Non-pigmented ciliary epithelial cell (primary cell): ENCODE results near the gene ZNF774.
"Not testable (repeated sequence)": the region's sequence is repeated elsewhere in the genome, so short reads cannot be mapped to it uniquely, and the experiment has no call there.

Experiments
- DNase-seq: peaks from one replicate; pipeline ENCODE4 v3.0.0-alpha.2; 2010; ENCODE audit warnings: low read depth

The ZNF774 gene

DNA sequence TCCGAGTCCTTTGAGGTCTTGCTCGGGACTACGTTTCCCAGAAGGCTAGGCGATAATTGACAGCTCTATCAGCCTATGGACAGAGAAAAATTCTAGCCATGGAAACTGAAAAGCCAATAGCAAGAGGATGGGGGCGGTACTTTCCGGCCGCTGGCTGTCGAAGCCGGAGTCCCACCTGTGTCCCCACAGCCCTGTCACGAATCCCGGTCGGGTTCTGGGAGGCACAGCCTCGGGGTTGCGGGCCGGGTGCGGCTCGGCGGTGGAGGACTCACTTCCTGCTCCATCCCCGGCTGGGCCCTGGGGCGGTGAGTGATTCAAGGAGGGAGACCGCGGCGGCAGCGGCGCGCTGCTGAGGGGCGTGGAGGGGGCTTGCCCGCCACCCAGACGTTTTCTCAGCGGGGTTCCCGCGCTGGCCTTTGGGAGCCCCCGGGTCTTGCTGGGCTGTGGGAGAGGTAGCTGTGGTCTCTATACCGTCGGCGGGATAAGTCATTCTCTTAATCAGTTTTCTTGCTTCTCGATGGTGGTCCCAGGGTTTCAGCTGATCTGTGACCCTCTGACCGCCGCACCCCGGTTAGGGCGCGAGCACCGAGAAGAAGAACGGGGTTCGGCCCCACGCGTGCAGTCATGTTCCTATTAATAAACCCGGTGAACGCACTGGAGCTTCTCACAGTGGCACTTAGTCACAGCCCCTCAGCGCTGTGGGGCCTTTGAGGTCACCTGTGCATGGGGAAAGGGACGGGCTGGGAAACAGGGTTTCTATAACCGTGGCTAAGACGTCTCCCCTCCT lies at the start of gene ZNF774:
Gene ZNF774, plus strand, starts transcription at position 178 of the 787 bp plus-strand sequence. CDS start 2,377 bp downstream, outside the sequence.
- DNase-seq = peak; percentile 76

DNA sequence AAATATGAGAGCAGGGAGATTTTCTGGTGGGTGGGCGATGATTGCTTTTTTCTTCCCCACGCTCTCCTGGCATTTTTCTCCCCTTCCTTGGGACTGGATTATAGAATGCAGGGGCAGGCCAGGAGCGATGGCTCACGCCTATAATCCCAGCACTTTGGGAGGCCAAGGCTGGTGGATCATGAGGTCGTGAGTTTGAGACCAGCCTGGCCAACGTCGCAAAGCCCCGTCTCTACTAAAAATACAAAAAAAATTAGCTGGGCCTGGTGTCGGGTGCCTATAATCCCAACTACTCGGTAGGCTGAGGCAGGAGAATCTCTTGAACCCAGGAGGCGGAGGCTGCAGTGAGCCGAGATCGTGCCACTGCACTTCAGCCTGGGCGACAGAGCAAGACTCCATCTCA lies 46.7 kb upstream of the ZNF774 start:
- DNase-seq = not testable (repeated sequence)

DNA sequence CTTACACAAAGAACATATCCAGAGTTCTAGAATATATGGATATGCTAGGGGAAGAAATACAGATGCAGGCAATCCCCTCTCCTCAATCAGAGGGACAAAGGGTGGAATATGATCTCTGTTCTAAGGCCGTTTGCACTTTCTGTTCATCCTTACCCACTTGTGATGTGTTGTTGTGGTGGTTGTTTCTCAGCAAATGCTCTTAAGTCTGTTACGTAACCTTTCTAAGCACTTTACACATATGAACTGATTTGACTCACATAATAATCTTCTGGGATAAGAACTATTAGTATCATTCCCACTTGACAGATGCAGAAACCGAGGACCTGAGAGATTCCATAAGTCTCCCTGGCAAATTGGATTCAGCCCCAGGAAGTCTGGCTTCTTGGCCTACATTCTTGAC lies 46.2 kb upstream of the ZNF774 start:
- DNase-seq = no peak

DNA sequence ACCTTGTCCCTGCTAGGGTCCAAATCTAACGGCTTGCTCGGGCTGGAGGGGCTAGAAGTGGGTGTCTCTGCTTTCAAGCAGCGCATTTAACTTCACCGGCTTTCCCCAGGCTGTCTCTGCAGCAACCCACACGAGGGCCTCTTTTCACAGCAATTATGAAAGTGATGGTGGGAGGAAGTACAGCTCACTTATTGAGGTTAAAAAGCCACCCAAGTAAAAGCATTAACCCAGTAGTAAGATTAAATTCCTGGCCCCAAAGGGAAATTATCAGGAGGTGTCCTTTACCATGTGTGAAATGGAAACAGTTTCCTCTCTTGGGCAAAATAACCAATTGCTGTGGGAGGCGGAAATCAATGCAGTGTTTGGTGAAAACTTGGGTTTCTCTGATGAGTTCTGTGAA lies 45.5 kb upstream of the ZNF774 start:
- DNase-seq = no peak

DNA sequence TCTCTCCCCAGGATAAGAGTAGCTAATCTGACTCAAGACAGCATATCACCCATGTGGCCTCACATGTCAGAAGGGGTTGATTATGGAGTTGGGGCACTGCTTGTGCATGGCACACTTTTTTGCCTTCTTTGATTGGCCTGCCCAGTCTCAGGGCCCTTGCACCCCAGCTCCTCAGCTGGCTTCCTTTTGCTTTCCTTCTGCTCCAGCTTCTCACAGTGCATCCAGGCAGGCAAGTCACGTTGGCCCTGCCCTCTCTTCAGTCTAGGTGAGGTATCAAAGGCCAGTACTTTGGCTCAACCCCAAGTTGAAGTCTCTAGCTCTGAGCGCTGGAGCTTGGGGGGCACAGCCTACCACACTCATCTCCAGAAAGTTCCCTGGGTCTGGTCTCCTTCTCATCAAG lies 44.4 kb upstream of the ZNF774 start:
- DNase-seq = no peak

DNA sequence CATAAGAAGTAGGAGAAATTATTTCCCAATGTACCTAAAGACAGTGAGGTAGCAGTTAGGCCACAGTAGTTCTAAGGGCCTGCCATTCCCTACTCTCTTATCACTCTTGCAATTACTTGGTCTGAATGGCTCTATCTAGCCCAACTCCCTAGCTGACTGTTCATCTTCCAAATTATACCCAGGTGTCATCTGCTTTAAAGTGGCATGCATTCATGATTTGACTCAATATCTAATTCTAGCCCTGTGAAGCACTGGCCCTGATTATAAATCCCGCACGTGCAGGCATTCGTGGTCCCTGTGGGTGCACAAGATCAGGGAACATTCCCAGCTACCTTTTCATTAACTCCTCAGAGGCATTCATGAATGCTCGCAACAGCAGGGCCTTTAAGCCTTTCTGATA lies 43.1 kb upstream of the ZNF774 start:
- DNase-seq = no peak

DNA sequence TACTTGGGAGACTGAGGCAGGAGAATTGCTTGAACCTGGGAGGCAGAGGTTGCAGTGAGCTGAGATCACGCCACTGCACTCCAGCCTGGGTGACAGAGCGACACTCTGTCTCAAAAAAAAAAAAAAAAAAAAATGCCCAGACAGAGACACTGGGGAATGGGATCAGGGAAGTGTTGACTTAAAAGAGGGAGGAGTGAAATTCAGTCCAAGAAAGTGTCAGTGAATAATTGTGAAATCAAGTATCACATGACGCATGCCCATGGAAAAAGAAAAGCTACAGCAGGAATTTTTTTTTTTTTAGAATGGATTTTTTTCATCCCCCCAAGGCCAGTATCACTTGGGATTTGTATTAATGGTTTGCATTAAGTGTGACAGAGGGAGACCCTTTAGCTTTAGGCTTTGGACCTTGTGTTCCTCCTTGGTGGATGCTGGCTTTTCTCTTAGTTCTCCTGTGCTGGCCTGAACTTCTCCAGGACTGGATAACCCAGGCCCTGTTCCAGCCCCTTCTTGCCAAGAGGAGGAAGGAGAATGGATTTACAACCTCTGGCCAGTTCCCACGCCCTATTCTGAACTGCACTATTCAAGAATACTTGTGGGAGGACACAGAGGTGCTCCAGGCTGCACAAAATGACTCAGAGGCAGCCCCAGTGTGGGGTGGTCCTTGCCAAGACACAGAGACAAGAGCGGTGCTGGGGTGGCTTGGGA lies 36.7 kb upstream of the ZNF774 start:
- no peak for DNase-seq

DNA sequence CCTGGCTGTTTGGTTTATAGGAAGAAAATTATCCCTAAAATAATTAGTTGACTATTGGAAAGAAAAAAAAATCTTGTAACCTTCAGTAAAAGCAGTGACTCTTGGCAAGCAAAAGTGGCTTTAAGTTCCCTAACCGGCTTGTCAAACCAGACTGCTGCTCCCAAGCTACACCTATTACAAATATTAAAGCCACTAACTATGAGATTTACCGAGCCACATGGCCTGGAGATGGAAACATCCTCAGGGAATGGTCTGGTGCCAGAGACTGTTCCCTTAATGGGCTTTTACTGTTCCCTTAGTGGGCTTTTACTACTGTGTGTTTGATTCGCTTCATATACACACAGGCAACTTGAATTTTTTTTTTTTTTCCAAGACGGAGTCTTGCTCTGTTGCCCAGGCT lies 35.9 kb upstream of the ZNF774 start:
- no peak for DNase-seq

DNA sequence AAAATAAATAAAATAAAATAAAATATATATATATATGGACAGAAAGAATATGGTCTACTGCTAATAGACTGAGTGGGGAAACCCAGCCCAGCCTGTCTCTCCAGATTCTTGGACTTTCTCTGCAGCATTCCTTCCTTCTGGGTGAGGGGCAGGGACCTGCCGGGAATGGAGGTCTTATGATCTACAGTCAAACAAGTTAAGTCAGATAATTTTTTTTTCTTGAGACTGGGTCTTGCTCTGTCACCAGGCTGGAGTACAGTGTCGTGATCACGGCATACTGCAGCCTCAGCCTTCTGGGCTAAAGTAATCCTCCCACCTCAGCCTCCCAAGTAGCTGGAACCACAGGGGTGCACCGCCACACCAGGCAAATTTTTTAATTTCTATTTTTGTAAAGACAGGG lies 33.5 kb upstream of the ZNF774 start:
- no peak for DNase-seq

DNA sequence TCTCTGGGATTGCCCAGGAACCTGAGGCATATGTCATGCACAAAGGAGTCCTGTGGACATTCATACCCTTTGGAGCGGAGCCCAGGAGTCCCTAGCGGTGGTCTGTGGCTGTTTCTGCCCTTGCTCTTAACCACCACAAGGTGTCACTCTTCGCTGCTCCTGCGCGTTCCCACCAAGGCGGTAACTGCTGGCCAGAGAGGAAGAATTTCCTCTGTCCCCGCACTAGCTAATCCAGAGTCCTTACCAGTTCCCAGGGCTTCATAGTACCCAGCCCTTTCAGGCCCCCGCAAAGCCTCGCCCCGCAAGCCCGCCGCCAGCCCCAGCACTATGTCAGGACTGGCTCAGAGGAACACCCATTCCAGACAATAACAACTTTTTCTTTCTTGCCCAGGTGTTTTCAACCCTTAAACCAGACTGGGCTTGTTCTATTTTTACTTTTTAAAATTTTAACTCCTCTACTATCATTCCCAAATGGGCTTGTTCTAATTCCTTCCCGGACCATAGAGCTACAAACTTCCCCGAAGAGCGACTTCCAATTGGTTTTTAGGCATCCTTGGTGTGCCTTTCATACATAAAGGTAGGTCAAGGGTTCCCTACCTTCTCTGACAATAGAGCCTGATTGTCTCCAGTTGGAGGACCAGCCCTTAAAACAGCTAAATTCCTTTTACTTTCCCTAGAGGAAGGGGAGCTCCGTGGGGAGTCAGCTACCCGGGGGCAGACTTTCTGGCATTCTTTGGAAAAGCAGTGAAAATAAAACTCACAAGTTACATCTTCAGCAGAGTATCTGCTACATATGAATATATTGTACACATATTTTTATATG lies 31.8 kb upstream of the ZNF774 start:
- peak; percentile 63 for DNase-seq

DNA sequence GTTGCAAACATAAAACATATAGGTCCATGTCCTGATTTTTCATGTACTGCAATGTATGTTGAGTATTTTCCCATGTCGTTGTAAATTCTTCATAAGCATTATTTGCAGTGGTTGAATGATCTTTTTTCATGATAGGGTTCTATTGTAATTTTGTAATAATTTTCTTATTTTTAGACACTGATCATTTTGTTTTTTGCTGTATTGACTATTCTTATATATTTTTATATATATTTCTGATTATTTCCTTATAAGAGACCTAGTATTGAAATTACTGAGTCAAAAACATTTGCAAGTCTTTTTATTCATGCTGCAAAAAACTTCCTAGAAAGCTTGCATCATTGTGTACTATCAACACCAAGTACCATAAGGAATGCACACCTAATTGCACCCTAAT lies 31.2 kb upstream of the ZNF774 start:
- no peak for DNase-seq

DNA sequence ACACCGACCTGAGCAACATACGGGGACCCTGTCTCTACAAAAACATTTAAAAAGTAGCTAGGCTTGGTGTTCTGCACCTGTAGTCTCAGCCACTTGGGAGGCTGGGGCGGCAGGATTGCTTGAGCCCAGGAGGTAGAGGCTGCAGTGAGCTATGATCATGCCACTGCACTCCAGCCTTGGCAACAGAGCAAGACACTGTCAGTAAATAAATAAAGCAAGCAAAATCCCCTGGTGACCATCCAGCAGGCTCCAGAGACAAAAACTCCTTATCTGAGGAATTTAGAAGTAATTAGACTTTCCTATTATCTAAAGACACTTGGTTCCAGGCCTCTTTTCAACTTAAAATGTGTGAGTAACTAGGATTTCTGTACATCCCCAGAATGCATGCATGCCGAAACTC lies 29.5 kb upstream of the ZNF774 start:
- DNase-seq = no peak

DNA sequence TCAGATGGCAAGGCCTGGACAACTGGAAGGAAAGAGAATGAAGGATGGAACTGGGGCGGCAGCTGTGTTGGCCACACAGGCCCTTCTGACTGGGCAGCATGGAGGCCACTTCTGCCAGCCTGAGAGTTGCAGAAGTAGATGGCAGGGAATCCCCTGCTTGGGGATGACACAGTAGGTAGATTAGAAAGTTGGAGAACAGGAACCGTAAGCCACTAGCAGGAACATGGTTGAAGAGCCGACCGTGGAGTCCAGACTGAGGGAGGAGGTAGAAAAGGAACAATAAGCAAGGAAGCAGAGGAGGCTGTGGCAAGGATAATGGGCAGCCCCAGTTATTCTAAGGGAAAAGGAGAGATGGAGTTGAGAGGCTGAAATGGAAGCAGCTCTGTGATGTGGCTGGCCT lies 26.4 kb upstream of the ZNF774 start:
- DNase-seq = no peak

DNA sequence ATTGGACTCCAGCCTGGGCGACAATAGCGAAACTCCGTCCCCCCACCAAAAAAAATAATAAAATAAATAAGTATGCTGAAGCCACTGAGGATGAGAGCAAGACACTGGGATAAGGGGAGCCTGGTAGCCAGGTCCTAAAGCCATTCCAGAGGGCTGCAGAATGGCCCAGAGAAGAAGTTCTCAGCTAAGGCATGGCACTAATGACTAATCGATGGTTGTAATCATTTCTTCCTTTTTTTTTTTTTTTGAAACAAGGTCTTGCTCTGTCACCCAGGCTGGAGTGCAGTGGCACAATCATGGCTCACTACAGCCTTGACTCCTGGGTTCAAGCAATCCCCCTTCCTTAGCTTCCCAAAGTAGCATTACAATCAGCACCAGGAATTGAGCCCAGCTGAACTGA lies 25.6 kb upstream of the ZNF774 start:
- DNase-seq = no peak

DNA sequence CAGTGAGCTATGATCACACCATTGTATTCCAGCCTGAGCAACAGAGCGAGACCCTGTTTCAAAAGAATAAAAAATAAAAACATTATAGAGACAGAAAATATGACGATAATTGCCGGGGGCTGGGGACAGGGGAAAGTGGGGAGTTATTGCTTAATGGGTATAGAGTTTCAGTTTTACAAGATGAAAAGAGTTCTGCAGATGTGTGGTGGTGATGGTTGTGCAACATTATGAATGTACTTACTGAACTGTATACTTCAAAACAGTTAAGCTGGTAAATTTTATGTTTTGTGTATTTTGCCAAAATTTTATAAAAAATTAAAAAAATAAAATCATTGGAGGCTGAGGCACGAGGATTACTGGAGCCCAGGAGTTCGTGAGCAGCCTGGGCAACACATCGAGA lies 24.8 kb upstream of the ZNF774 start:
- no peak for DNase-seq

DNA sequence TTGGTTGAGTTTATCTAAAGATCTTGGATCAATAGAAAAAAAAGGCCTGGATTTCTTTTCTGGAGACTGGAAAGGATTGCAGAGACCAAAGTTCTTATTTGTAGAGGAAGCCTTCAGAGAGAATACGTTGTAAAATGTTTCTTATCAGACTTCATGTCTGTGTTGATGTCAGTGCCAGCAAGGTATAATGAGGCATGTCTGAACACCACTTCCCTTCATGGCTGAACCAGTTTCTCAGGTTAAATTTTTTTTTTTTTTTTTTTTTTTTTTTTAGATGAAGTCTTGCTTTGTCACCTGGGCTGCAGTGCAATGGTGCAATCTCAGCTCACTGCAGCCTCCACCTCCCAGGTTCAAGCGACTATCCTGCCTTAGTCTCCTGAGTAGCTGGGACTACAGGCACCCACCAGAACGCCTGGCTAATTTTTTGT lies 17.8 kb upstream of the ZNF774 start:
- no peak for DNase-seq

DNA sequence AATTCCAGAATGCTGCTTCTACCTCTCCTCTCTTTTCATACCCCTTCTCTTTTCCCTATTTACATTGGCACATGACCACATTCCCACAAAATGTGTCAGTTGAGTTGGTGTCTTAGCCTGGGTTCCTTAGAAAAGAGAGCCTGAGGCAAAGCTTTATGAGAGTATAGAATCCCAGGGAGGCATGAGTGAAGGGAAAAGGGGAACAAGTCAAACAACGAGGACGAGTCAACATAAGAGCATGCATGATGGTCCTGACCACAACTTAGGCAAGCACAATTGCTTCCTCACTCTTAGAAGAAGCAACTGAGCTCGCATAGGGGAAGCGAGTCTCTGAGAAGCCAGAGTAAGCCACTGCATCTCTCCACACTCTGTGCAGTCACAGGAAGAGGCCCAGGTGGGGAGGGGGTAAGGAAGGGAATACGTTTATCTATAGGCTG lies 15.4 kb upstream of the ZNF774 start:
- DNase-seq = no peak

DNA sequence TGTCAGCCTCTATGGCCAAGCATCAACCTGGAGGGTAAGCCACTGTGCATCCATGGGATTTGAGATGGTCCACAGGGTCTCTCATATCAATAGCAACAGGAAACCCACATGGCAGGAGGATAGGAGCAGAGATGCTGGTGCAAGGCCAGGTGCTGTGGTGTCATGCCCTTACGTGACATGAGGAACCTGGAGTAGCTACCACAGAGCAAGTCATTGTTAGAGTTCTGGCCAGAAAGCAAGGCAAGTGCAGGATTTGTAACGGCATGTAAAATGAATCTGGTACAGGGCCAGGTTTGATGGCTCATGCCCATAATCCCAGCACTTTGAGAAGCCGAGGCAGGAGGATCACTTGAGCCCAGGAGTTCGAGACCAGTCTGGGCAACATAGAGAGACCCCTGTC lies 14.8 kb upstream of the ZNF774 start:
- no peak for DNase-seq

DNA sequence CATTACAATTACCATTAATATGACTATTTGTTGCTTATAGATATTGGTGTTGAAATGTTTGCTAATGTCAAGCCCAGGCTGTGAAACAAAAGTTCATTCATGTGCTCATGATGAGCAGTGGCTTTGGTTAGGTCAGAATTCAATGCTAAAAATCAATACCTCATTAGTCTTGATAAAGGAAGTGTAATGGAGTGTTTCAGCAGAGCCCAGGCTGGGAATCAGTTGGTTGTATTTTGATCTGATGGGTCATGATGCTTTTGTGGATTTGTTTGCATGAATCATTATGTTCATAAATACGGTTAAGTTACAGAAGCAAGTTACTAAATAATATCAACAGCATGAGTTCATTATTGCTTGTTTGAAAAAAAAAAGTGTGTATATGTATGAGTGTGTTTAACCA lies 13.6 kb upstream of the ZNF774 start:
- no peak for DNase-seq

DNA sequence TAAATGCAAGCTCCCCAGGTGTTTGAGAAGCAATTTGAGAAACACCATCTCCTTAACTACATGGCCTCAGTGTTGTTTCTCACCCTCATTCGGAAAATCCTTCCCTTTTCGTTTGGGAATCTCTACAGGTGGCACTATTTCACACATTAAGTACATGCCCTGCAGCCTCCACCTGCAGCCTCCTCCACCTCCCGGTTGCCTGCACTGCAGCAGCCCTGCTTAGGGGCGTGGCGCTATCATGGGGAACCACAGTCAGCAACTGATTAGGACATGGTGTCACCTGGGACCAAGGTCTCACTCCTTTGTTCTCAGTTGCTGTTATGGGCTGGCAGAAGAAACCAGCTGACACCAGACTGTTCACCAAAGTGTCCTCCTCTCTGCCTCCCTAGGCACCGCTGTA lies 11.7 kb upstream of the ZNF774 start:
- no peak for DNase-seq

DNA sequence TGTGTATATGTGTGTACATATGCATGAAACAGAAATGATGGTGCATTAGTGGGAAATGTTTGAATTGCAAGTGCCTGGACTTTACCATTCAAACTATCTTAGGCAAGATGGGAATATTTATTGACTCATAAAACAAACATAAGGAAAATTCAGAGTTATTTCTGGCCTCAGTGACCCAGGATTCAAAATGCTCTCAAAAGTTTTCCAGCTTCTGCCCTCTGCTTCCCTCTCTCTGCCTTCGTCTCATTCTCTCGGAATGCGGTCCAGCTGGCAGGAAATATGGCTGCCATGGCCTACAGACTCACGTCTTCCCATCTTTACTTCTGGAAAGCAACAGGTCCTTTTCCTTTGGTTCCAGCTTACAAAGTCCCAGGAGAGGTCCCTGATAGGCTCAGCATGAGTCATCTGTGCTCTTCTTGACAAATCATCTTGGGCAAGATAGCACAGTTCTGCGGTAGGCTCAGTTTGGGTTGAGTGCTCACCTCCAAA lies 8.7 kb upstream of the ZNF774 start:
- no peak for DNase-seq

DNA sequence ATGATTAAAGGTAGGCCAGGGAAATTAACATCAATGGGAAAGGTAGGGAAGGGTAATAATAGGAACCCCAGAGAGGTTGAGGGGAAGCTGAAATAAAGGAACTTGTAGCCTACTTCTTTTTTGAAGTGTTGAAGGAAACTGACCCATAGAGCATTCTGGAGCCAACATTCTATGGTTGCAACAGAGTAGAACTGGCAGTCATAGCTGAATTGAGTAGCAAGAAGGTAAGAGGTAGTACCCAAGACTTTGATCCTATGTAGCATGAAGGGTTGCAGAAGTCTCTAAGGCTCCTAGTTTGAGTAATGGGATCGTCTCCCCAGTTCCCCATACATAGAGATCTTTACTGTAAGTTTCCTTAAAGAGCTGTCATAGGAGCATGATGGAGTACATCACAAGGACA lies 7.4 kb upstream of the ZNF774 start:
- no peak for DNase-seq

DNA sequence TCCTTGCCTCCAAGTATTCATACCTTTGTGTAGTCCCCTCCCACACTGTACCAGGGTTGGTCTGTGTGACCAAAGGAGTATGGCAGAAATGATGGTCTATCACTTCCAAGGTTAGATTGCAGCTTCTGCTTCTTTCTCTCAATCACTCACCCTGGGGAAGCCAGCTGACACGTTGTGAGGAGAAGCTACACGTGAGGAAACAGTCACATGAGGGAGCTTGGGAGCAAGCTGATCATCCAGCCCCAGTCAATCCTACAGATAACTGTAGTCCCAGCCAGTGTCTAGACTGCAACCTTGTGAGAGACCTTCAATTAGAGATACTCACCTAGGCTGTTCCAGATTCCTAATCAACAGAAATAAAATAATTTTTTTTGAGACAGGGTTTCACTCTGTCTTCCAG lies 6.2 kb upstream of the ZNF774 start:
- no peak for DNase-seq
